ENCODE results near the gene TCEAL8.
"Not testable (repeated sequence)": the region's sequence is repeated elsewhere in the genome, so short reads cannot be mapped to it uniquely, and the experiment has no call there.

The TCEAL8 gene, protein sequence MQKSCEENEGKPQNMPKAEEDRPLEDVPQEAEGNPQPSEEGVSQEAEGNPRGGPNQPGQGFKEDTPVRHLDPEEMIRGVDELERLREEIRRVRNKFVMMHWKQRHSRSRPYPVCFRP

DNA sequence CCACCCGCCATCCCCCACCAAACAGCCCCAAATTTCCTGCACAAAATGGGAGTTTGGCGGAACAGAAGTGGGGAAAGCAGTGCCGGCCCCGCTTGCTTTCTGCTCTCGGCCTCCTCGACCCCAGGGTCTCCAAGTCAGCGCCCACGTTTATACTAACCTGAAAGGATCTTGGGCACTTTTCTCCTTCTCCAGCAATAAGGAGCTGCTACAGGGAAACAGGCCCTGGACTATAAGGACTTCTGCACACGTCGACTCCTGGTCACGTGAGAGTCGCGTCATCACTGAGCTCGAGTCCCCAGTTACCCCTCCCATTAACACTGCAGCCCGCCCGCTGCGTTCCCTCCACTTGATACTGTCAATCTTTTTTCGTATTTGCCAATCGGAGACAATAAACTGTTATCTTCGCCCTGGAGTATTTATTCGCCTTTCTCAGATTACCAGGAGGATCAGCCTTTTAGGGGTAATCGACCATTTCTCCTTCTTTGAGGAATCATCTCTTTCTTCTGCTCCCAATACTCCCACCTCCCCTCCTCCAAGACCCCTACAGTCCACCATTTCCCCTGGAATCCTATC is at the start of gene TCEAL8:
TSS of gene TCEAL8 (minus strand) at position 235 of the 573 bp plus-strand sequence. CDS start 1,176 bp downstream, outside the sequence.
- peak; percentile 51 for DNase-seq (ENCODE audit: low spot score)

DNA sequence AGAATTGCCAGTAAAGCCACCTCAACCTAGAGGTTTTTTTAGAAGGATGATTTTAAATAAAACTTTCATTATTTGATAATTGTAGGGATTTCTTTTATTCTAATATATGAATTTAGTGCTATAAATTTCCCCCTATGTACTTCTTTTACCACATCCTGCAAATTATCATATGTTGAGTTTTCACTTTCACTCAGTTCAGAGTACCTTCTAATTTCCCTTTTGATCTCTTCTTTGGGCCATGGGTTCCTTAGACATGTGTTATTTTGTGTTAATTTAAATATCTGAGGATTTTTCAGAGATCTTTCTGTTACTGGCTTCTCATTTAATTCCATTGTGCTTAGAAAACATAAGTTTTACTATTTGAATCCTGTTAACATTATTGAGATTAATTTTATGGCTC is 49.8 kb upstream of the TCEAL8 start:
- DNase-seq (ENCODE audit: low spot score) = no peak

GRCh38 chrX:103293118-103293517 is 38.2 kb upstream of the TCEAL8 start:
- DNase-seq (ENCODE audit: low spot score) = no peak

GRCh38 chrX:103279624-103280023 is 24.7 kb upstream of the TCEAL8 start:
- DNase-seq (ENCODE audit: low spot score) = no peak

GRCh38 chrX:103276581-103277002 is 21.6 kb upstream of the TCEAL8 start, which contains the start of gene TCEAL5:
TSS of gene TCEAL5 (minus strand) at chrX:103276750. CDS start at chrX:103274563, 2,187 bp downstream.
- DNase-seq (ENCODE audit: low spot score) = no peak

- no peak for DNase-seq (ENCODE audit: low spot score)
Measured at GRCh38 chrX:103275947-103276567, 21.1 kb upstream of the TCEAL8 start.

DNA sequence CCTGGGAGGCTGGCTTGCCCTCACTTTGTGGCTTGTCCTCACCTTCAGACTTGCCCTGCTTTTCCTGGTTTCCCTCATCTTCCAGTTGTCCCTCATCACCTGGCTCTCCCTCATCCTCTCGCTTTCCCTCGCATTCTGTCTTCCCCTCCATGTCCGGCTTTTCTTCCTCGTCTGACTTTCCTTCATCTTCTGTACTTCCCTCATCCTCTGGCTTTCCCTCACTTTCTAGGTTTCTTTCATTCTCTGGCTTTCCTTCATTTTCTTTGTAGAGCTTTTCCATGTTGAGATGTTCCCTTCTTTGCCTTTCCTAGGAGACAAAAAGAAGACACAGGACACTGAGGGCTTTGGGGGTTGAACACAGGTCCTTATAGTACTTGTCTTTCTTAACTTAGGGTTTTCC is 19.3 kb upstream of the TCEAL8 start:
- DNase-seq (ENCODE audit: low spot score) = no peak

GRCh38 chrX:103258275-103258674 is 3.3 kb upstream of the TCEAL8 start:
- no peak for DNase-seq (ENCODE audit: low spot score)

- DNase-seq (ENCODE audit: low spot score) = no peak
Measured at GRCh38 chrX:103256651-103257050, 1.7 kb upstream of the TCEAL8 start.

- DNase-seq (ENCODE audit: low spot score) = peak; percentile 24
Measured at GRCh38 chrX:103254171-103254824, 657 bp downstream of the TCEAL8 start.

DNA sequence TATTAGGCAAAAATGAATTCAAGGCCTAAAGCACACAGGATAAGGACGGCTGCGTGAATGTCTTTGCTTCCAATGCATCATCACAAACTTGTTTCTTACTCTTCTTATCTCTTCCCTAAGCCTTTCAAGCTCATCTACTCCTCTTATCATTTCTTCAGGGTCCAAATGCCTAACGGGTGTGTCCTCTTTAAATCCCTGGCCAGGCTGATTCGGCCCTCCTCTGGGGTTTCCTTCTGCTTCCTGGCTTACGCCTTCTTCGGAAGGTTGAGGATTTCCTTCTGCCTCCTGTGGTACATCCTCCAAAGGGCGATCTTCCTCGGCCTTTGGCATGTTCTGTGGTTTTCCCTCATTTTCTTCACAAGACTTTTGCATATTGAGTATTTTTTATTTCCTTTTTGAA is 1.3 kb downstream of the TCEAL8 start:
- no peak for DNase-seq (ENCODE audit: low spot score)

DNA sequence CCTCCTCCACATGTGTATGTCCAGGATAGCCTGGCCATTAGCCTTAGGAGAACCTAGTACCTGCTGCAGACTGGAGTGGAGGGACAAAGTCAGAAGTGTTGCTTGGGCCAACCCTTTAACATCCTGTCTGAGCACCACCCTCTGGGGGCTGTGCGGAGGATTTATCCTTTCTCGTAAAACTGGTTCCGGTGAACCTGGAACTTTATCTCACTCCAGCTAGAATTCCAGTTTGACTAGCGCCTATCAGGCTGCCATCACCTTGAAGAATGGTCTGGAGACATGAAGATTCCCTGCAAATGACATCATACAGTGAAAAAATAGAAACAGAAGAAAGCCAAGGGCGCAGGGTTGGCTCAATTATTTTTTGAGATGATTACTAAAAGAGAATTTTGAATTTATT is 4.0 kb downstream of the TCEAL8 start:
- DNase-seq (ENCODE audit: low spot score) = no peak

GRCh38 chrX:103249805-103250204 is 5.2 kb downstream of the TCEAL8 start:
- DNase-seq (ENCODE audit: low spot score) = no peak

DNA sequence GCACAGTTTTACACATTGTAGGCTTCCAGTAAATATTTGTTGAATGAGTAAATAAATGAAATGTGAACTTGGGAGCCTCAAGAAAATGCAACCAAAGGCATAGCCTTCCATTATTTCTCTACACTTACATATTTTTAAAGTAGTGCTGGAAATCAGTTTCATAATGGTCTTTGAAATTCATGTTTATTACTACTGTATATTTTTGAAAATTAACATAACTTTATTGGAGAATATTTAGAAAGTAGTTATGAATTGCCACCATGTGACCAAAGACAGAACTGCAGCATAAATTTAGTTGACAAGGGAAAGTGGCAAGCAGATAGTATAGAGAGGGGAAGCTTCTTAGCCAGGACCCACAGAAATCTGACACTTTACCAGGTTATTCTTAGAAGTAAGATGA is 6.4 kb downstream of the TCEAL8 start:
- peak; percentile 20 for DNase-seq (ENCODE audit: low spot score)

DNA sequence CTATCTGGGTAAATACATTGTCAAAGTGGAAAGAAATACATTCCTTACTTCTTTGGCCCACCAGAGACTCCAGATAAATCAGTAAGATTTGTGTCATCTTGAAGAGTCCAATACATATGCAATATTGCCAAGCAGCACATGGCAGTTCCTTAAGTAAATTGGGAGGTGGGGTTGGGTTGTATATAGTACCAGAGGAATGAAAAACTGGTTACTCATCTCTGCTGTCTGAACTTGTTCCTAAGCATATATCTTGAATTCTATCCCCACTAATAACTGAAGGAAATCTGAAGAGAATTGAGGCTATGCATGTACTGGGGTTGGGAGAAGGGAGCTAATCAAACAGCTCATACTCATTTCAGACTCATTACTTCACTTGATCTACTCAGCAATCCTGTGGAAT is 14.8 kb downstream of the TCEAL8 start:
- DNase-seq (ENCODE audit: low spot score) = no peak

DNA sequence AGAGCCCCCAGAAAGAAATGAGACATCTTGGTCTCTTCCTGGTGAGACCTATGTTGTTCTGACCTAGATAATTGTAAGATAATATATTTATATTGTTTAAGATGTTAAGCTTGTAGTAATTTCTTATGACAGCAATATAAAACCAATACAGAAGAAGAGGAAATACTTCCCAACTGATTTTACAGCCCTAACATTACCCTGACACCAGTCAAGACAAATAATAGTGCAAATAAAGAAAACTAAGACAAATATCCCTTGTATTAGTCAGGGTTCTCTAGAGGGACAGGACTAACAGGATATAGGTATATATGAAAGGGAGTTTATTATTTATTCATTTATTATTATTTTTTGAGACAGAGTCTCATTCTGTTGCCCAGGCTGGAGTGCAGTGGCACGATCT is 18.7 kb downstream of the TCEAL8 start:
- DNase-seq (ENCODE audit: low spot score) = no peak

- DNase-seq (ENCODE audit: low spot score) = not testable (repeated sequence)
Measured at GRCh38 chrX:103235608-103236007, 19.3 kb downstream of the TCEAL8 start.

DNA sequence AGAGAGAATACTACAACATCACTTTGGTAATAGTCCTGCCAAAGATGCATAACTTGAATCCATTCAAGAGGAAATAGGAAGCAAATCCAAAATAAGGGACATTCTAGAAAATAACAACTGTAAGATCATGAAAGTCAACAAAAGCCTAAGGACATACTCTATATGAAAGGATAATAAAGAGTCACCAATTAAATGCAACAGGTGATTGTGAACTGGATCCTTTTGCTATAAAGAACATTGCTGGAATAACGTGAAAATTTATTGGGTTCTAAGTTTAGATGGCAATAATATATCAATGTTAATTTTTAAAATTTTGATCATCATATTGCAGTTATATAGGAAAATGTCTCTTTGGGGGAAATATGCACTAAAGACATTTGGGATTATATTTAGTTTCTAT is 20.1 kb downstream of the TCEAL8 start:
- DNase-seq (ENCODE audit: low spot score) = no peak

DNA sequence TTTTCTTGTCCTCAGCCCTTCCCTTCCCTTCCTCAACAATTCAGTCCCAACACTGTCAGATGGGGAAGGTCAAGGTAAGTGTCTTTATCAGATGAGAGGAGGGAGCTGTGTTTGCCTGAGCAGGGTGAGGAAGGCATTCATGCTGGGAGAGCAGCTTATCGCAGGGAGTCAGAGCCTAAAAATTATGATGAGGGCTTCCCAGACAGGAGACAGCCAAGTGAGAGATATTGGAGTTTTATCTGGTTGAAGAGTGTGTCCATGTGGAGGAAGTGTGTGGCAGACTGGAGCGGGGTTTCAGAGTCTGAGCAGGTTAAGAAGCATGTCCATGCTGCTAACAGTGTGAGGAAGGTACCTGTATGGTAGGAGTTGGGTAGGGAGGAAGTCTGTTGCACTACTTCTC is 21.7 kb downstream of the TCEAL8 start:
- no peak for DNase-seq (ENCODE audit: low spot score)

GRCh38 chrX:103225918-103226317 is 29.0 kb downstream of the TCEAL8 start:
- not testable (repeated sequence) for DNase-seq (ENCODE audit: low spot score)

- DNase-seq (ENCODE audit: low spot score) = no peak
Measured at GRCh38 chrX:103220511-103221323, 34.2 kb downstream of the TCEAL8 start.

- DNase-seq (ENCODE audit: low spot score) = peak; percentile 39
Measured at GRCh38 chrX:103215425-103215991, 39.4 kb downstream of the TCEAL8 start.

All from CD4-positive, alpha-beta T cell treated with Interleukin-15 for 4 hours (primary cell).